ENCODE results near the gene PATL1.

PATL1 gene

DNA sequence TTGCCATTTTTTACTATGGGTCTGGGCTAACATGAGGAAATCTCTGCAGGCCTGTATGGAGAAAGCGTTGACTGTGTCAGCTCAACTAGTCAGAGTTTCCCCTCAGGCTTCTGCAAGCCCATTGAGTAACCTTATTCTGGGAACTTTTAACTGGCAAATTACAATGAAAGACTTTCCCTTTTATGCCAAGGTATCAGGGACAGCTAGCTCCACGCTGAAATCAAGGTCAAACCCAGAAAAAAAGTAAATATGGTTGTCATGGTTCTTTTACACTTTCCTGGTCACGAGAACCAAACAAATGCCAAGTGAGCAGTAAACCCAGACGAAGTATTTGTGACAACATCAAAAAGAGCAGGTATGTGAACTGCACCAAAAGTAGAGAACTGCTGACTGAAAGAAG, 67.0 kb downstream of the PATL1 start:
- no peak overlapping the region for H3K4me3 ChIP-seq (IDR thresholded peaks at IDR 0.05; ENCODE audit: insufficient read depth, low read depth, low read length)
- H3K36me3 ChIP-seq (ENCODE audit: insufficient read depth): peaks cover 17% of the 10 kb centered on the region; the same call in 1 of the 2 replicates
- no peaks in the 10 kb centered on the region for H3K4me1 ChIP-seq (ENCODE audit: low read depth, poor library complexity, severe bottlenecking)
- H3K27me3 ChIP-seq (ENCODE audit: insufficient read depth, low read depth): no peaks in the 10 kb centered on the region
- no peak overlapping the region for H3K4me2 ChIP-seq
- no peak overlapping the region for H3K9ac ChIP-seq
- H3K27ac ChIP-seq: no peak overlapping the region
- no peak overlapping the region for H2AFZ ChIP-seq (ENCODE audit: low read depth)
- peaks cover 10% of the 10 kb centered on the region; the same call in 1 of the 2 replicates for H3K79me2 ChIP-seq (ENCODE audit: insufficient read depth, low read depth)
- no peaks in the 10 kb centered on the region for H4K20me1 ChIP-seq (ENCODE audit: insufficient read depth)
- TF ChIP-seq CTCF (conservative IDR thresholded peaks at IDR 0.05; ENCODE audit: low read depth, low read length): no peak

DNA sequence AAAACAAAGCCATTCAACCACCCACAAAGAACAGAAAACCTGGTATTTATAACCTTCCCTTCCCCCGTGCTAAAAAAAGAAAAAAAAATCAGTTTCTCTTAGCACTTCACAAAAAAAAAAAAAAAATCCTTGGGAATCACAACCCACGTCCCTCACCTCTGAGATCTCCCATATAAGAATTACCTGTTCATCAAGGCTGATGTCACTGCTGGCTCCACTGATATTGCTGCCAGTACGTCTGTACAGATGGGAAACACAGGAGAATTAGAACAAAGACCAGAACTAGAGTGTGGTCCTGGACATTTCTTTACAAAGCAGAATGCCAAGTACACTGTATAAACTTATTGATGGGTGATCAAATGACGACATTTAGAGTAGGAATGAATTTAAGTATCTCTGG, 68.2 kb downstream of the PATL1 start:
- TF ChIP-seq CTCF (conservative IDR thresholded peaks at IDR 0.05; ENCODE audit: low read depth, low read length): no peak
- Histone ChIP-seq H3K4me3 (IDR thresholded peaks at IDR 0.05; ENCODE audit: insufficient read depth, low read depth, low read length) (no peak overlapping the region), H3K27me3 (ENCODE audit: insufficient read depth, low read depth) (no peaks in the 10 kb centered on the region), H3K4me1 (ENCODE audit: low read depth, poor library complexity, severe bottlenecking) (no peaks in the 10 kb centered on the region), H3K36me3 (ENCODE audit: insufficient read depth) (peaks cover 7% of the 10 kb centered on the region; the same call in 1 of the 2 replicates), H3K79me2 (ENCODE audit: insufficient read depth, low read depth) (peaks cover 3% of the 10 kb centered on the region; the same call in 1 of the 2 replicates), H4K20me1 (ENCODE audit: insufficient read depth) (no peaks in the 10 kb centered on the region), H3K9ac (no peak overlapping the region), H3K27ac (no peak overlapping the region), H3K4me2 (no peak overlapping the region), H2AFZ (ENCODE audit: low read depth) (no peak overlapping the region)

GRCh38 chr11:59600234-59600633, 68.6 kb downstream of the PATL1 start:
- no peak for TF ChIP-seq CTCF (conservative IDR thresholded peaks at IDR 0.05; ENCODE audit: low read depth, low read length)
- H3K4me3 ChIP-seq (IDR thresholded peaks at IDR 0.05; ENCODE audit: insufficient read depth, low read depth, low read length): no peak overlapping the region
- no peak overlapping the region for H3K27ac ChIP-seq
- H3K9ac ChIP-seq: no peak overlapping the region
- no peak overlapping the region for H3K4me2 ChIP-seq
- H4K20me1 ChIP-seq (ENCODE audit: insufficient read depth): no peaks in the 10 kb centered on the region
- H2AFZ ChIP-seq (ENCODE audit: low read depth): no peak overlapping the region
- H3K4me1 ChIP-seq (ENCODE audit: low read depth, poor library complexity, severe bottlenecking): no peaks in the 10 kb centered on the region
- H3K36me3 ChIP-seq (ENCODE audit: insufficient read depth): peaks cover 6% of the 10 kb centered on the region; the same call in 1 of the 2 replicates
- H3K79me2 ChIP-seq (ENCODE audit: insufficient read depth, low read depth): no peaks in the 10 kb centered on the region
- H3K27me3 ChIP-seq (ENCODE audit: insufficient read depth, low read depth): no peaks in the 10 kb centered on the region

GRCh38 chr11:59598961-59599360, 69.9 kb downstream of the PATL1 start:
- Histone ChIP-seq H3K36me3 (ENCODE audit: insufficient read depth) (peaks cover 6% of the 10 kb centered on the region; the same call in 1 of the 2 replicates), H3K27ac (no peak overlapping the region), H3K4me3 (IDR thresholded peaks at IDR 0.05; ENCODE audit: insufficient read depth, low read depth, low read length) (no peak overlapping the region), H3K4me2 (no peak overlapping the region), H3K27me3 (ENCODE audit: insufficient read depth, low read depth) (no peaks in the 10 kb centered on the region), H3K79me2 (ENCODE audit: insufficient read depth, low read depth) (no peaks in the 10 kb centered on the region), H2AFZ (ENCODE audit: low read depth) (no peak overlapping the region), H4K20me1 (ENCODE audit: insufficient read depth) (no peaks in the 10 kb centered on the region), H3K9ac (no peak overlapping the region), H3K4me1 (ENCODE audit: low read depth, poor library complexity, severe bottlenecking) (no peaks in the 10 kb centered on the region)
- TF ChIP-seq CTCF (conservative IDR thresholded peaks at IDR 0.05; ENCODE audit: low read depth, low read length): no peak
